ENCODE measurements around the gene SURF4. TPM values are rescaled to one million over a fixed set of nuclear protein-coding genes. Genes with fewer than 3 reads are reported as not detected.

SURF4 gene
- total and polyA plus RNA-seq, 2 of the 13 experiments (the other 11 are each of a cell fraction or from before 2014, with no cell fraction given): 220 to 265 TPM

- TF ChIP-seq ZNF800 (CRISPR knock-in tag; IDR thresholded peaks at IDR 0.05): peak; percentile 70; the same call in 1 of the 2 replicates
- TF ChIP-seq USF2 (IDR thresholded peaks at IDR 0.05; ENCODE audit: low read depth, low read length): no peak
- peak; percentile 40; the same call in 1 of the 2 replicates for TF ChIP-seq USF2 (CRISPR knock-in tag; IDR thresholded peaks at IDR 0.05; ENCODE audit: borderline replicate concordance)
- peak; percentile 93 for TF ChIP-seq HIVEP1 (CRISPR knock-in tag; IDR thresholded peaks at IDR 0.05)
- TF ChIP-seq CBFB (CRISPR knock-in tag; IDR thresholded peaks at IDR 0.05): peak; percentile 95
- peak; percentile 97; the same call in 1 of the 2 replicates for TF ChIP-seq KLF12 (CRISPR knock-in tag; IDR thresholded peaks at IDR 0.05; ENCODE audit: borderline replicate concordance)
- no peak for TF ChIP-seq PAWR (CRISPR knock-in tag; IDR thresholded peaks at IDR 0.05; ENCODE audit: borderline replicate concordance)
- TF ChIP-seq MZF1 (CRISPR knock-in tag; IDR thresholded peaks at IDR 0.05; ENCODE audit: borderline replicate concordance): no peak
- TF ChIP-seq CBX1 (IDR thresholded peaks at IDR 0.05; ENCODE audit: low read depth): peak; percentile 61
- peak; percentile 88 for TF ChIP-seq SALL1 (CRISPR knock-in tag; IDR thresholded peaks at IDR 0.05)
- peak; percentile 88 for TF ChIP-seq ZNF567 (CRISPR knock-in tag; IDR thresholded peaks at IDR 0.05; ENCODE audit: borderline replicate concordance)
- TF ChIP-seq CHD4 (IDR thresholded peaks at IDR 0.05; ENCODE audit: borderline replicate concordance, low read length): no peak
- peak; percentile 26; the same call in 1 of the 2 replicates for TF ChIP-seq ZBTB7A (CRISPR knock-in tag; IDR thresholded peaks at IDR 0.05)
- TF ChIP-seq CSRNP1 (CRISPR knock-in tag; IDR thresholded peaks at IDR 0.05): peak; percentile 93
- TF ChIP-seq HIC2 (CRISPR knock-in tag; IDR thresholded peaks at IDR 0.05; ENCODE audit: low read depth): peak; percentile 82; the same call in 1 of the 2 replicates
- TF ChIP-seq ZNF713 (CRISPR knock-in tag; IDR thresholded peaks at IDR 0.05): no peak; the same call in 1 of the 2 replicates
- peak; percentile 31; the same call in 1 of the 2 replicates for TF ChIP-seq TEF (CRISPR knock-in tag; IDR thresholded peaks at IDR 0.05)
- peak; percentile 99 for TF ChIP-seq YEATS4 (CRISPR knock-in tag; IDR thresholded peaks at IDR 0.05; ENCODE audit: borderline replicate concordance)
- peak; percentile 86 for TF ChIP-seq CBX5 (CRISPR knock-in tag; IDR thresholded peaks at IDR 0.05; ENCODE audit: borderline replicate concordance)
Measured at GRCh38 chr9:133335924-133336811, 39.7 kb downstream of the SURF4 start, which contains the start of gene SURF6 (continued).
